ENCODE results near the gene MBNL1.

DNA sequence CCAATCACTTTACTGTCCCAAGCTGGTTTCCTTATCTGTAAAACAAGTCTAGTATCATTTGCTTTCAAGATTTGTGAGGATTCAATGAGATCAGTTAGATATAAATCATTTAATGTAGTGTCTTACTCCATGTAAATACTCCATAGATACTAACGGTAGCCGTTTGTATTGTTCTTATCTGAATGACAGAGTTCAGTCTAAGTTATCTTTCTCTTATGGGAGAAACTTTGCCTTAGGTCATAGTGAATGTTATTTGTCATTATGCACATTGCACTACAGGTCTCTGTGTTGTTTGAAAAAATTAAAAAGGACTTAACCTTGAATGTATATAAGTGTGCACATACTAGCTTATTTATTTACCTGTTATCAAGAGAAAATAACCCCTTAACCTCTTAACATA is 44.7 kb downstream of the MBNL1 start:
- TF ChIP-seq POLR2A (IDR thresholded peaks at IDR 0.05; ENCODE audit: low read length) (no peak), GATA1 (IDR thresholded peaks at IDR 0.05; ENCODE audit: low read depth, low read length) (no peak)

Data from erythroblast (primary cell).